Naive B cell (primary cell): Measurements from ENCODE around the gene ATAD3B. TPM values are rescaled to one million over a fixed set of nuclear protein-coding genes. Genes with fewer than 3 reads are reported as not detected.

Experiments
- ATAC-seq, 2 donors: fragments of 150-1000 bp; cut with Tn5 transposase; 2 replicates each; pipeline ENCODE4 v1.10.0; 2021; ENCODE audit warnings: low read depth in 2 of 2, mild to moderate bottlenecking in 2 of 2, moderate library complexity in 2 of 2
- DNase-seq: peaks from one replicate; pipeline ENCODE4 v3.0.0; 2022
- H3K27ac Mint-ChIP-seq, 6 donors: one replicate each; pipeline ENCODE4 v1.8.0; 2020 to 2022; ENCODE audit warnings: mild to moderate bottlenecking in 6 of 6, mixed read lengths in 6 of 6, moderate library complexity in 5 of 6, inconsistent platforms in 2 of 6
- H3K27me3 Mint-ChIP-seq, 3 donors: one replicate each; pipeline ENCODE4 v1.8.0; 2021 to 2022; ENCODE audit warnings: mixed read lengths in 3 of 3, mild to moderate bottlenecking in 1 of 3
- H3K36me3 Mint-ChIP-seq, 2 donors: one replicate each; pipeline ENCODE4 v1.8.0; 2020 to 2022; ENCODE audit warnings: mixed read lengths in 2 of 2, inconsistent platforms in 1 of 2, mild to moderate bottlenecking in 1 of 2
- H3K4me1 Mint-ChIP-seq, 3 donors: one replicate each; pipeline ENCODE4 v1.8.0; 2020 to 2022; ENCODE audit warnings: mixed read lengths in 3 of 3, inconsistent platforms in 1 of 3, mild to moderate bottlenecking in 1 of 3, moderate library complexity in 1 of 3
- H3K4me3 Mint-ChIP-seq, 8 donors: one replicate each; pipeline ENCODE4 v1.8.0; 2020 to 2022; ENCODE audit warnings: mild to moderate bottlenecking in 8 of 8, mixed read lengths in 8 of 8, moderate library complexity in 8 of 8, inconsistent platforms in 2 of 8
- H3K9me3 Mint-ChIP-seq, 7 donors: one replicate each; pipeline ENCODE4 v1.8.0; 2020 to 2022; ENCODE audit warnings: mixed read lengths in 7 of 7, mild to moderate bottlenecking in 5 of 7, inconsistent platforms in 2 of 7, moderate library complexity in 1 of 7
- polyA plus RNA-seq, 6 donors: library from polyadenylated mRNA; unstranded; fragments of 300-500 nt; fragmentation: Illumina TruSeq; gene quantifications; one replicate each; pipeline ENCODE4 v1.2.3, GENCODE V29; 2021; ENCODE audit warnings: low read depth in 6 of 6

Gene ATAD3B
- polyA plus RNA-seq, 6 donors from 2014 or later = 0.20 to 10.2 (median 2.9) TPM

- ATAC-seq (no peak), DNase-seq (no peak)
- H3K4me3 Mint-ChIP-seq = peak overlapping the region in 5 of 8 donors; percentile 20 to 65 (median 57)
- H3K36me3 Mint-ChIP-seq = no peaks in the 10 kb centered on the region
- peaks cover under 1 to 6% (median 4%) of the 10 kb centered on the region in 3 donors for H3K4me1 Mint-ChIP-seq
- peaks cover 0 to 4% (median 0%) of the 10 kb centered on the region in 3 donors for H3K27me3 Mint-ChIP-seq
- no peaks in the 10 kb centered on the region for H3K9me3 Mint-ChIP-seq
- peak overlapping the region in 1 of 6 donors; percentile 80 for H3K27ac Mint-ChIP-seq
Observed at GRCh38 chr1:1541956-1542765, 70.6 kb downstream of the ATAD3B start.

- H3K4me3 Mint-ChIP-seq = peak overlapping the region in 4 of 8 donors; percentile 9 to 41 (median 15)
- H3K36me3 Mint-ChIP-seq = no peaks in the 10 kb centered on the region
- H3K4me1 Mint-ChIP-seq = peaks cover 6 to 9% (median 8%) of the 10 kb centered on the region in 3 donors
- peaks cover 0 to 4% (median 0%) of the 10 kb centered on the region in 3 donors for H3K27me3 Mint-ChIP-seq
- H3K27ac Mint-ChIP-seq = no peak overlapping the region
- ATAC-seq (no peak), DNase-seq (no peak)
- no peaks in the 10 kb centered on the region for H3K9me3 Mint-ChIP-seq
Observed at GRCh38 chr1:1542766-1543705, 71.5 kb downstream of the ATAD3B start.

- Mint-ChIP-seq H3K4me1 (peaks cover 5 to 10% (median 8%) of the 10 kb centered on the region in 3 donors), H3K9me3 (no peaks in the 10 kb centered on the region), H3K27ac (peak overlapping the region in 1 of 6 donors; percentile 56), H3K27me3 (peaks cover 0 to 1% (median 0%) of the 10 kb centered on the region in 3 donors), H3K4me3 (no peak overlapping the region), H3K36me3 (no peaks in the 10 kb centered on the region)
- DNase-seq (no peak), ATAC-seq (no peak)
Observed at GRCh38 chr1:1543706-1544099, 72.1 kb downstream of the ATAD3B start.

GRCh38 chr1:1544544-1544943 is 73.0 kb downstream of the ATAD3B start:
- no peaks in the 10 kb centered on the region for H3K9me3 Mint-ChIP-seq
- no peaks in the 10 kb centered on the region for H3K27me3 Mint-ChIP-seq
- H3K36me3 Mint-ChIP-seq = no peaks in the 10 kb centered on the region
- ATAC-seq (no peak), DNase-seq (no peak)
- peak overlapping the region in 2 of 6 donors; percentile 28 to 38 for H3K27ac Mint-ChIP-seq
- peaks cover 1 to 10% (median 6%) of the 10 kb centered on the region in 3 donors for H3K4me1 Mint-ChIP-seq
- H3K4me3 Mint-ChIP-seq = no peak overlapping the region

Other genes starting within 250 kb of the ATAD3B start
- gene SDF4, start 239.8 kb upstream of the ATAD3B start, polyA plus RNA-seq = 100 to 1,000 TPM in 1 of 6 donors, 10 to 100 TPM in 5; 64.8 to 101 (median 85.4) TPM
- 10 to 100 TPM in 5 of 6 donors, 1 to 10 TPM in 1; 6.9 to 22.9 (median 12.9) TPM for gene B3GALT6, start 239.5 kb upstream of the ATAD3B start, polyA plus RNA-seq
- gene C1QTNF12, start 225.0 kb upstream of the ATAD3B start, polyA plus RNA-seq = not detected
- 100 to 1,000 TPM in 1 of 6 donors, 10 to 100 TPM in 5; 75.1 to 112 (median 87.4) TPM for gene UBE2J2, start 197.9 kb upstream of the ATAD3B start, polyA plus RNA-seq
- gene SCNN1D, start 191.3 kb upstream of the ATAD3B start, polyA plus RNA-seq = not detected
- gene ACAP3, start 163.8 kb upstream of the ATAD3B start, polyA plus RNA-seq = 1 to 10 TPM; 1.9 to 7.2 (median 3.1) TPM
- gene PUSL1, start 163.2 kb upstream of the ATAD3B start, polyA plus RNA-seq = 10 to 100 TPM in 5 of 6 donors, 1 to 10 TPM in 1; 7.2 to 17.2 (median 11.9) TPM
- gene INTS11, start 147.1 kb upstream of the ATAD3B start, polyA plus RNA-seq = 10 to 100 TPM; 45.9 to 61.5 (median 54.3) TPM
- gene CPTP, start 147.0 kb upstream of the ATAD3B start, polyA plus RNA-seq = 10 to 100 TPM in 3 of 6 donors, 1 to 10 TPM in 3; 7.9 to 16.9 (median 10.7) TPM
- gene TAS1R3, start 140.5 kb upstream of the ATAD3B start, polyA plus RNA-seq = under 1 TPM in 3 of 6 donors, not detected in 3; 0.28 to 0.44 (median 0.31) TPM
- 1 to 10 TPM in 1 of 6 donors, under 1 TPM in 4, not detected in 1; 0.40 to 1.0 (median 0.68) TPM for gene DVL1, start 122.3 kb upstream of the ATAD3B start, polyA plus RNA-seq
- not detected for gene MXRA8, start 113.2 kb upstream of the ATAD3B start, polyA plus RNA-seq
- 100 to 1,000 TPM; 103 to 122 (median 106) TPM for gene AURKAIP1, start 96.6 kb upstream of the ATAD3B start, polyA plus RNA-seq
- gene CCNL2, start 72.4 kb upstream of the ATAD3B start, polyA plus RNA-seq = 10 to 100 TPM; 16.8 to 50.2 (median 24.6) TPM
- gene MRPL20, start 64.5 kb upstream of the ATAD3B start, polyA plus RNA-seq = 100 to 1,000 TPM in 3 of 6 donors, 10 to 100 TPM in 3; 75.1 to 129 (median 102) TPM
- 1 to 10 TPM in 1 of 6 donors, under 1 TPM in 4, not detected in 1; 0.17 to 1.5 (median 0.28) TPM for gene ANKRD65, start 50.5 kb upstream of the ATAD3B start, polyA plus RNA-seq
- under 1 TPM in 1 of 6 donors, not detected in 5; 0.41 TPM for gene VWA1, start 36.1 kb upstream of the ATAD3B start, polyA plus RNA-seq
- gene ATAD3C, start 22.1 kb upstream of the ATAD3B start, polyA plus RNA-seq = not detected
- 10 to 100 TPM in 1 of 6 donors, 1 to 10 TPM in 5; 2.1 to 13.0 (median 5.8) TPM for gene ATAD3A, start 40.4 kb downstream of the ATAD3B start, polyA plus RNA-seq
- gene TMEM240, start 68.9 kb downstream of the ATAD3B start, polyA plus RNA-seq = not detected
- gene SSU72, start 103.1 kb downstream of the ATAD3B start, polyA plus RNA-seq = 100 to 1,000 TPM; 165 to 257 (median 213) TPM
- under 1 TPM in 3 of 6 donors, not detected in 3; 0.13 to 0.75 (median 0.19) TPM for gene FNDC10, start 128.4 kb downstream of the ATAD3B start, polyA plus RNA-seq
- 10 to 100 TPM; 11.0 to 20.6 (median 13.1) TPM for gene MIB2, start 143.7 kb downstream of the ATAD3B start, polyA plus RNA-seq
- gene MMP23B, start 160.4 kb downstream of the ATAD3B start, polyA plus RNA-seq = under 1 TPM in 4 of 6 donors, not detected in 2; 0.35 to 0.74 (median 0.53) TPM
- 10 to 100 TPM in 1 of 6 donors, 1 to 10 TPM in 5; 2.2 to 17.5 (median 8.4) TPM for gene CDK11B, start 187.2 kb downstream of the ATAD3B start, polyA plus RNA-seq
- gene SLC35E2B, start 221.0 kb downstream of the ATAD3B start, polyA plus RNA-seq = 10 to 100 TPM; 22.5 to 42.1 (median 33.4) TPM